ENCODE data around the gene TIAL1.
"Not testable (repeated sequence)": the region's sequence is repeated elsewhere in the genome, so short reads cannot be mapped to it uniquely, and the experiment has no call there.

TIAL1 gene

DNA sequence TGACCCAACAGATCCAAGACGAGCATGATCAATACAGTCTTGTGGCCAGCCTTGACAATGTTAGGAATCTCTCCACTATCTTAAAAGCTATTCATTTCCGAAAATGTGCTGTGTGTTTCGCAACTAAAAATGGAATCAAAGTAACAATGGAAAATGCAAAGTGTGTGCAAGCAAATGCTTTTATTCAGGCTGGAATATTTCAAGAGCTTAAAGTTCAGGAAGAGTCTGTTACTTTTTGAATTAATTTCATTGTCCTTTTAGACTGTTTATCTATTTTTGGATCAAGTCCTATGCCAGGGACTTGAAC, 24.3 kb upstream of the TIAL1 start:
- H3K4me2 ChIP-seq (ENCODE audit: low read depth, low read length, poor library complexity, severe bottlenecking): no peak overlapping the region
- no peaks in the 10 kb centered on the region for H3K9me3 ChIP-seq (ENCODE audit: insufficient read depth, low read length)
- H3K36me3 ChIP-seq (ENCODE audit: low read length): no peaks in the 10 kb centered on the region
- H3K4me3 ChIP-seq (ENCODE audit: insufficient read depth, low read length, poor library complexity, severe bottlenecking): no peak overlapping the region
- no peak for TF ChIP-seq EZH2phosphoT487 (conservative IDR thresholded peaks at IDR 0.05; ENCODE audit: low read length)
- TF ChIP-seq, protein P1, sequence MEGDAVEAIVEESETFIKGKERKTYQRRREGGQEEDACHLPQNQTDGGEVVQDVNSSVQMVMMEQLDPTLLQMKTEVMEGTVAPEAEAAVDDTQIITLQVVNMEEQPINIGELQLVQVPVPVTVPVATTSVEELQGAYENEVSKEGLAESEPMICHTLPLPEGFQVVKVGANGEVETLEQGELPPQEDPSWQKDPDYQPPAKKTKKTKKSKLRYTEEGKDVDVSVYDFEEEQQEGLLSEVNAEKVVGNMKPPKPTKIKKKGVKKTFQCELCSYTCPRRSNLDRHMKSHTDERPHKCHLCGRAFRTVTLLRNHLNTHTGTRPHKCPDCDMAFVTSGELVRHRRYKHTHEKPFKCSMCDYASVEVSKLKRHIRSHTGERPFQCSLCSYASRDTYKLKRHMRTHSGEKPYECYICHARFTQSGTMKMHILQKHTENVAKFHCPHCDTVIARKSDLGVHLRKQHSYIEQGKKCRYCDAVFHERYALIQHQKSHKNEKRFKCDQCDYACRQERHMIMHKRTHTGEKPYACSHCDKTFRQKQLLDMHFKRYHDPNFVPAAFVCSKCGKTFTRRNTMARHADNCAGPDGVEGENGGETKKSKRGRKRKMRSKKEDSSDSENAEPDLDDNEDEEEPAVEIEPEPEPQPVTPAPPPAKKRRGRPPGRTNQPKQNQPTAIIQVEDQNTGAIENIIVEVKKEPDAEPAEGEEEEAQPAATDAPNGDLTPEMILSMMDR (IDR thresholded peaks at IDR 0.05; ENCODE audit: insufficient read depth, low read length, poor library complexity, severe bottlenecking): no peak
- no peaks in the 10 kb centered on the region for H4K20me1 ChIP-seq (ENCODE audit: low read depth, low read length)
- H3K27me3 ChIP-seq (ENCODE audit: low read length): no peaks in the 10 kb centered on the region
- H3K79me2 ChIP-seq (ENCODE audit: insufficient read depth, low read length): no peaks in the 10 kb centered on the region
- H3F3A ChIP-seq (ENCODE audit: insufficient read depth): no peaks in the 10 kb centered on the region
- H3K9ac ChIP-seq (ENCODE audit: low read length): no peak overlapping the region
- no peak overlapping the region for H2AFZ ChIP-seq (ENCODE audit: low read depth, low read length, severe bottlenecking)
- no peak overlapping the region for H3K27ac ChIP-seq (ENCODE audit: low read depth, low read length)
- no peaks in the 10 kb centered on the region for H3K9me2 ChIP-seq (replicated peaks; ENCODE audit: insufficient read depth, low read length)

DNA sequence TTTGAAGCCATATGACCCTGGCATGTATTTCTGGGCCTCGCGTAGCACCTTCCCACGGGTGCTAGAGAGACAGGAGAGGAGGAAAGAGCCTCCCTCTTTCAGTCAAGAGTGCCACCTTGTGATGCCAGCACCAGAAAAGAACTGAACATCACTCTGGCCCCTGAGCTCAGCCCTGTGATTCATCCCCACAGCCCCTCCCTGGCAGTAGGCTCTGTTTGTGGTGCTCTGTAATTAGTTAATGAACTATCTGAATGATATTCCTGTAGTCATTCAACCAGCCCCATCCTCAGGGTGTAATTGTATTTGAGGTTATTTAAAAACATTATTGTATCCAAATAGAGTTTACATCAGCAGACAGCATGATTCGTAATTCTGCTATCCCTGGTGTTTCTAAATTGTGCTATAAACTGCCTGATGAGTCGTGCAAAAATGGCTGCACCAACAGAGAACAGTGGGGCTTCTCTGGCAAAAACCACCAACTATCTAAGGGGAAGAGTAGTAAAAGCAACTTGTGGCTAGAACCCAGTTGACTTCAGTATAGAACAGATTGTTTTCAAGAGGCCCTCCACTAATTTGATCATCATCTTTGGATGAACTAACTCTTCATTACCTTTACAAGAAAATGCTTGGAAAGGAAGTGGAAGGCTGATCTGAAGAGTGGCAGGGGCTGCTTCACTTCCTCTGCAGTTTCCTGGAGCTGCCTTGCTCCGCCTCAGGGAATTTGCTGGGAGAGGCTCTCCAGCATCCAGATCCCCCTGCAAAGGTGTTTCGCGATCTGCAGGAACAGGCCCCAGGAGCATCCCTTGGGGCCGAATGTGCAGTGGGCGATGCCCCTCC, 23.7 kb upstream of the TIAL1 start:
- H3K9ac ChIP-seq (ENCODE audit: low read length): no peak overlapping the region
- no peak overlapping the region for H3K27ac ChIP-seq (ENCODE audit: low read depth, low read length)
- TF ChIP-seq EZH2phosphoT487 (conservative IDR thresholded peaks at IDR 0.05; ENCODE audit: low read length): no peak
- TF ChIP-seq, protein P1 (IDR thresholded peaks at IDR 0.05; ENCODE audit: insufficient read depth, low read length, poor library complexity, severe bottlenecking): no peak
- no peaks in the 10 kb centered on the region for H3K27me3 ChIP-seq (ENCODE audit: low read length)
- H4K20me1 ChIP-seq (ENCODE audit: low read depth, low read length): no peaks in the 10 kb centered on the region
- no peaks in the 10 kb centered on the region for H3K9me2 ChIP-seq (replicated peaks; ENCODE audit: insufficient read depth, low read length)
- no peaks in the 10 kb centered on the region for H3K36me3 ChIP-seq (ENCODE audit: low read length)
- H3K4me2 ChIP-seq (ENCODE audit: low read depth, low read length, poor library complexity, severe bottlenecking): no peak overlapping the region
- no peaks in the 10 kb centered on the region for H3K9me3 ChIP-seq (ENCODE audit: insufficient read depth, low read length)
- no peak overlapping the region for H3K4me3 ChIP-seq (ENCODE audit: insufficient read depth, low read length, poor library complexity, severe bottlenecking)
- H3K79me2 ChIP-seq (ENCODE audit: insufficient read depth, low read length): no peaks in the 10 kb centered on the region
- no peaks in the 10 kb centered on the region for H3F3A ChIP-seq (ENCODE audit: insufficient read depth)
- no peak overlapping the region for H2AFZ ChIP-seq (ENCODE audit: low read depth, low read length, severe bottlenecking)

DNA sequence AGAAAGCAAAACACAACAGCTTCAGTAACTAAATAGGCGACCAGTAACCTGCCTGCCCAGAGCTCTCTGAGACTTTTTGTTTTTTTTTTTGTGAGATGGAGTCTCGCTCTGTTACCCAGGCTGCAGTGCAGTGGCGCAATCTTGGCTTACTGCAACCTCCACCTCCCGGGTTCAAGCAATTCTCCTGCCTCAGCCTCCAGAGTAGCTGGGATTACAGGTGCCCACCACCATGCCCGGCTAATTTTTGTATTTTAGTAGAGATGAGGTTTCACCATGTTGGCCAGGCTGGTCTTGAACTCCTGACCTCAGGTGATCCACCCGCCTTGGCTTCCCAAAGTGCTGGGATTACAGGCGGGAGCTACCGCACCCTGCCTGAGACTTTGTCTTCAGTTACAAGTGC, 23.0 kb upstream of the TIAL1 start:
- not testable (repeated sequence) for H3K27ac ChIP-seq (ENCODE audit: low read depth, low read length); H4K20me1 ChIP-seq (ENCODE audit: low read depth, low read length); H3K79me2 ChIP-seq (ENCODE audit: insufficient read depth, low read length); H3F3A ChIP-seq (ENCODE audit: insufficient read depth); H3K4me2 ChIP-seq (ENCODE audit: low read depth, low read length, poor library complexity, severe bottlenecking); H3K9me2 ChIP-seq (replicated peaks; ENCODE audit: insufficient read depth, low read length); H3K27me3 ChIP-seq (ENCODE audit: low read length); H3K9ac ChIP-seq (ENCODE audit: low read length); H2AFZ ChIP-seq (ENCODE audit: low read depth, low read length, severe bottlenecking); H3K4me3 ChIP-seq (ENCODE audit: insufficient read depth, low read length, poor library complexity, severe bottlenecking); H3K9me3 ChIP-seq (ENCODE audit: insufficient read depth, low read length); H3K36me3 ChIP-seq (ENCODE audit: low read length)

DNA sequence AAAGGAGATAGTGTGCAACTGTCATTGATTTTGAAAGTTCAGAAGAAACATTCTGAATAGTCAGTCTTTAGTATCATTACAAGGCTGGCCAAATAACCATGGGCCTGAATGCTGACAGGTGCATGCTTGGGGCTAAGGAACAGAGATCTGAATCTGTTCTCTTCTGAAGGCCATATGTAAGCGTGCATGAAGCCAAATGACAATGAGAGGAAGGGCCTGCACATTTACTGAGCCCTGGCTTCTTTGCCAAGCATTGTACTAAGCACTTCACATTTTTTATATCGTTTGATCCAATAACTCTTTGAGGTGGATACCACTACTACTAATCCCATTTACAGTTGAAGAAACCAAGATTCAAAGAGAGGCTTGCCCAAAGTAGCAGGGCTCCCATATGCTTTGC, 22.5 kb upstream of the TIAL1 start:
- Histone ChIP-seq H3K27ac (ENCODE audit: low read depth, low read length) (no peak overlapping the region), H2AFZ (ENCODE audit: low read depth, low read length, severe bottlenecking) (no peak overlapping the region), H3K9me2 (replicated peaks; ENCODE audit: insufficient read depth, low read length) (no peaks in the 10 kb centered on the region), H3K79me2 (ENCODE audit: insufficient read depth, low read length) (no peaks in the 10 kb centered on the region), H3K36me3 (ENCODE audit: low read length) (no peaks in the 10 kb centered on the region), H3F3A (ENCODE audit: insufficient read depth) (no peaks in the 10 kb centered on the region), H3K9me3 (ENCODE audit: insufficient read depth, low read length) (no peaks in the 10 kb centered on the region), H4K20me1 (ENCODE audit: low read depth, low read length) (no peaks in the 10 kb centered on the region), H3K4me3 (ENCODE audit: insufficient read depth, low read length, poor library complexity, severe bottlenecking) (no peak overlapping the region), H3K9ac (ENCODE audit: low read length) (no peak overlapping the region), H3K4me2 (ENCODE audit: low read depth, low read length, poor library complexity, severe bottlenecking) (no peak overlapping the region), H3K27me3 (ENCODE audit: low read length) (no peaks in the 10 kb centered on the region)
- TF ChIP-seq, protein P1 (IDR thresholded peaks at IDR 0.05; ENCODE audit: insufficient read depth, low read length, poor library complexity, severe bottlenecking): no peak
- TF ChIP-seq EZH2phosphoT487 (conservative IDR thresholded peaks at IDR 0.05; ENCODE audit: low read length): no peak
